ENCODE results near the gene ATP5PD.
A peak's percentile ranks its signal among the peaks of the same experiment; 100 is the strongest.

Gene ATP5PD

GRCh38 chr17:75086496-75087181 is 39.9 kb upstream of the ATP5PD start:
- no peak overlapping the region for H3K9ac ChIP-seq (ENCODE audit: low read depth, low read length)
- no peak overlapping the region for H3K4me3 ChIP-seq (ENCODE audit: low read length)
- H3K4me1 ChIP-seq (ENCODE audit: control insufficient read depth, insufficient read depth, low read length): peaks cover 39% of the 10 kb centered on the region
- H3K27me3 ChIP-seq (ENCODE audit: control insufficient read depth, insufficient read depth, low read length): no peaks in the 10 kb centered on the region
- no peaks in the 10 kb centered on the region for H3K9me3 ChIP-seq (replicated peaks; ENCODE audit: low read length)
- no peaks in the 10 kb centered on the region for H3K36me3 ChIP-seq (ENCODE audit: insufficient read depth, low read length)
- no peak overlapping the region for H3K4me2 ChIP-seq (ENCODE audit: low read length)

- Histone ChIP-seq H3K36me3 (ENCODE audit: insufficient read depth, low read length) (no peaks in the 10 kb centered on the region), H3K27me3 (ENCODE audit: control insufficient read depth, insufficient read depth, low read length) (no peaks in the 10 kb centered on the region), H3K4me2 (ENCODE audit: low read length) (no peak overlapping the region), H3K9ac (ENCODE audit: low read depth, low read length) (no peak overlapping the region), H3K9me3 (replicated peaks; ENCODE audit: low read length) (no peaks in the 10 kb centered on the region), H3K4me1 (ENCODE audit: control insufficient read depth, insufficient read depth, low read length) (peaks cover 42% of the 10 kb centered on the region), H3K4me3 (ENCODE audit: low read length) (no peak overlapping the region)
These were observed 37.4 kb upstream of the ATP5PD start for GRCh38 chr17:75084039-75084660.

GRCh38 chr17:75082683-75083082 is 35.9 kb upstream of the ATP5PD start:
- Histone ChIP-seq H3K4me1 (ENCODE audit: control insufficient read depth, insufficient read depth, low read length) (peaks cover 42% of the 10 kb centered on the region), H3K27me3 (ENCODE audit: control insufficient read depth, insufficient read depth, low read length) (no peaks in the 10 kb centered on the region), H3K4me3 (ENCODE audit: low read length) (no peak overlapping the region), H3K9ac (ENCODE audit: low read depth, low read length) (no peak overlapping the region), H3K4me2 (ENCODE audit: low read length) (no peak overlapping the region), H3K36me3 (ENCODE audit: insufficient read depth, low read length) (no peaks in the 10 kb centered on the region), H3K9me3 (replicated peaks; ENCODE audit: low read length) (no peaks in the 10 kb centered on the region)

- Histone ChIP-seq H3K4me2 (ENCODE audit: low read length) (no peak overlapping the region), H3K9me3 (replicated peaks; ENCODE audit: low read length) (no peaks in the 10 kb centered on the region), H3K36me3 (ENCODE audit: insufficient read depth, low read length) (no peaks in the 10 kb centered on the region), H3K4me3 (ENCODE audit: low read length) (no peak overlapping the region), H3K27me3 (ENCODE audit: control insufficient read depth, insufficient read depth, low read length) (no peaks in the 10 kb centered on the region), H3K4me1 (ENCODE audit: control insufficient read depth, insufficient read depth, low read length) (peaks cover 39% of the 10 kb centered on the region), H3K9ac (ENCODE audit: low read depth, low read length) (no peak overlapping the region)
These were observed 35.1 kb upstream of the ATP5PD start for GRCh38 chr17:75081611-75082540.

DNA sequence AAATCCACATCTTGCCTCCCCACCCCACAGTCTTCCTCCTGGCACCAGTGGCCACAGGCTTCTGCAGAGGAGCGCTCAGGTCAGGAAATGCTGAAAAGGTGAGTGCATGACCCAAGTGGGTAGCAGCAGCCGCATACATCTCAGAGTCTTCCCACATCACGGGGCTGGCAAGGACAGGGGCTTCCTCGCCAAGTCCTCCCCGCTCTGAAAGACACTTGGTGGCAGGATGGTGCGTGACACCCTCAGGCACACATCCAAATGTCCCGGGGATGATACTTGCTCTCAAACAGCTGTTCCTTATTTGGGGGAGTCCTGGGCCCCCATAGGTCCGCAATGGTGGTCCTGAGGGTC is 32.2 kb upstream of the ATP5PD start:
- no peaks in the 10 kb centered on the region for H3K36me3 ChIP-seq (ENCODE audit: insufficient read depth, low read length)
- H3K4me3 ChIP-seq (ENCODE audit: low read length): peak overlapping the region; percentile 15
- H3K9me3 ChIP-seq (replicated peaks; ENCODE audit: low read length): no peaks in the 10 kb centered on the region
- peak overlapping the region; percentile 1 for H3K9ac ChIP-seq (ENCODE audit: low read depth, low read length)
- peaks cover 32% of the 10 kb centered on the region for H3K4me1 ChIP-seq (ENCODE audit: control insufficient read depth, insufficient read depth, low read length)
- no peaks in the 10 kb centered on the region for H3K27me3 ChIP-seq (ENCODE audit: control insufficient read depth, insufficient read depth, low read length)
- peak overlapping the region; percentile 65 for H3K4me2 ChIP-seq (ENCODE audit: low read length)

- Histone ChIP-seq H3K9ac (ENCODE audit: low read depth, low read length) (peak overlapping the region; percentile 55), H3K4me1 (ENCODE audit: control insufficient read depth, insufficient read depth, low read length) (peaks cover 29% of the 10 kb centered on the region), H3K4me2 (ENCODE audit: low read length) (peak overlapping the region; percentile 65), H3K9me3 (replicated peaks; ENCODE audit: low read length) (no peaks in the 10 kb centered on the region), H3K27me3 (ENCODE audit: control insufficient read depth, insufficient read depth, low read length) (no peaks in the 10 kb centered on the region), H3K36me3 (ENCODE audit: insufficient read depth, low read length) (no peaks in the 10 kb centered on the region), H3K4me3 (ENCODE audit: low read length) (peak overlapping the region; percentile 17)
These were observed 31.7 kb upstream of the ATP5PD start for GRCh38 chr17:75078284-75079022.

- Histone ChIP-seq H3K4me3 (ENCODE audit: low read length) (peak overlapping the region; percentile 35), H3K4me2 (ENCODE audit: low read length) (peak overlapping the region; percentile 65), H3K9ac (ENCODE audit: low read depth, low read length) (peak overlapping the region; percentile 55), H3K27me3 (ENCODE audit: control insufficient read depth, insufficient read depth, low read length) (no peaks in the 10 kb centered on the region), H3K9me3 (replicated peaks; ENCODE audit: low read length) (no peaks in the 10 kb centered on the region), H3K4me1 (ENCODE audit: control insufficient read depth, insufficient read depth, low read length) (peaks cover 29% of the 10 kb centered on the region), H3K36me3 (ENCODE audit: insufficient read depth, low read length) (no peaks in the 10 kb centered on the region)
These were observed 30.9 kb upstream of the ATP5PD start for GRCh38 chr17:75077496-75078283.

GRCh38 chr17:75077072-75077495 is 30.3 kb upstream of the ATP5PD start:
- peaks cover 29% of the 10 kb centered on the region for H3K4me1 ChIP-seq (ENCODE audit: control insufficient read depth, insufficient read depth, low read length)
- H3K9ac ChIP-seq (ENCODE audit: low read depth, low read length): peak overlapping the region; percentile 55
- H3K4me3 ChIP-seq (ENCODE audit: low read length): no peak overlapping the region
- no peaks in the 10 kb centered on the region for H3K9me3 ChIP-seq (replicated peaks; ENCODE audit: low read length)
- no peaks in the 10 kb centered on the region for H3K36me3 ChIP-seq (ENCODE audit: insufficient read depth, low read length)
- peak overlapping the region; percentile 47 for H3K4me2 ChIP-seq (ENCODE audit: low read length)
- no peaks in the 10 kb centered on the region for H3K27me3 ChIP-seq (ENCODE audit: control insufficient read depth, insufficient read depth, low read length)

GRCh38 chr17:75075597-75076336 is 29.0 kb upstream of the ATP5PD start:
- no peak overlapping the region for H3K4me2 ChIP-seq (ENCODE audit: low read length)
- no peak overlapping the region for H3K9ac ChIP-seq (ENCODE audit: low read depth, low read length)
- H3K4me1 ChIP-seq (ENCODE audit: control insufficient read depth, insufficient read depth, low read length): peaks cover 29% of the 10 kb centered on the region
- H3K27me3 ChIP-seq (ENCODE audit: control insufficient read depth, insufficient read depth, low read length): no peaks in the 10 kb centered on the region
- no peaks in the 10 kb centered on the region for H3K9me3 ChIP-seq (replicated peaks; ENCODE audit: low read length)
- H3K36me3 ChIP-seq (ENCODE audit: insufficient read depth, low read length): no peaks in the 10 kb centered on the region
- H3K4me3 ChIP-seq (ENCODE audit: low read length): no peak overlapping the region

GRCh38 chr17:75074532-75074931 is 27.8 kb upstream of the ATP5PD start:
- no peaks in the 10 kb centered on the region for H3K9me3 ChIP-seq (replicated peaks; ENCODE audit: low read length)
- H3K36me3 ChIP-seq (ENCODE audit: insufficient read depth, low read length): no peaks in the 10 kb centered on the region
- H3K9ac ChIP-seq (ENCODE audit: low read depth, low read length): no peak overlapping the region
- no peak overlapping the region for H3K4me3 ChIP-seq (ENCODE audit: low read length)
- H3K27me3 ChIP-seq (ENCODE audit: control insufficient read depth, insufficient read depth, low read length): no peaks in the 10 kb centered on the region
- no peak overlapping the region for H3K4me2 ChIP-seq (ENCODE audit: low read length)
- H3K4me1 ChIP-seq (ENCODE audit: control insufficient read depth, insufficient read depth, low read length): peaks cover 24% of the 10 kb centered on the region
